Loucy (cell line): Measurements from ENCODE around the gene TMEM150B.

Source experiments
- H2AFZ ChIP-seq: fragments of 200-600 bp; sonication (generic); 2 replicates; pipeline ENCODE4 v1.6.0; 2016; ENCODE audit warnings: antibody characterized with exemption, mild to moderate bottlenecking, low read length, moderate library complexity
- H3F3A ChIP-seq: fragments of 200-600 bp; 2 replicates; pipeline ENCODE4 v1.6.0; 2016; ENCODE audit warnings: antibody characterized with exemption, low read depth, mild to moderate bottlenecking
- H3K27me3 ChIP-seq: fragments of 200-600 bp; sonication (generic); 2 replicates; pipeline ENCODE4 v1.6.1; 2014; ENCODE audit warnings: low read length, mild to moderate bottlenecking; ENCODE audit not compliant: insufficient read depth, poor library complexity, severe bottlenecking
- H3K36me3 ChIP-seq: fragments of 200-600 bp; sonication (generic); 2 replicates; pipeline ENCODE4 v1.6.1; 2016; ENCODE audit warnings: low read length; ENCODE audit not compliant: insufficient read depth
- H3K4me1 ChIP-seq: fragments of 200-600 bp; sonication (generic); 2 replicates; pipeline ENCODE4 v1.5.1; 2014; ENCODE audit warnings: low read length, mild to moderate bottlenecking; ENCODE audit not compliant: insufficient read depth, poor library complexity, severe bottlenecking
- H3K4me2 ChIP-seq: fragments of 200-600 bp; sonication (generic); 2 replicates; pipeline ENCODE4 v1.6.0; 2014; ENCODE audit warnings: antibody characterized with exemption, low read length, low read depth, mild to moderate bottlenecking; ENCODE audit not compliant: poor library complexity, severe bottlenecking
- H3K4me3 ChIP-seq: fragments of 200-600 bp; sonication (generic); 2 replicates; pipeline ENCODE4 v1.5.1; 2014; ENCODE audit warnings: low read length, mild to moderate bottlenecking, mixed read lengths; ENCODE audit not compliant: poor library complexity, severe bottlenecking
- H3K79me2 ChIP-seq: fragments of 200-600 bp; sonication (generic); 2 replicates; pipeline ENCODE4 v1.6.1; 2014; ENCODE audit warnings: low read length; ENCODE audit not compliant: insufficient read depth
- H3K9ac ChIP-seq: fragments of 200-600 bp; sonication (generic); 2 replicates; pipeline ENCODE4 v1.6.0; 2014; ENCODE audit warnings: mild to moderate bottlenecking, low read depth, low read length, moderate library complexity; ENCODE audit not compliant: poor library complexity, severe bottlenecking
- H3K9me2 ChIP-seq: fragments of 200-600 bp; sonication (generic); replicated peaks from 2 replicates; pipeline ENCODE4 v1.6.1; 2016; ENCODE audit warnings: low read depth, low read length, mixed read lengths
- H3K9me3 ChIP-seq: fragments of 200-600 bp; sonication (generic); 2 replicates; pipeline ENCODE4 v1.6.1; 2014; ENCODE audit warnings: mild to moderate bottlenecking, antibody characterized with exemption, low read length, low read depth; ENCODE audit not compliant: insufficient read depth
- H4K20me1 ChIP-seq: fragments of 200-600 bp; sonication (generic); 2 replicates; pipeline ENCODE4 v1.6.0; 2014; ENCODE audit warnings: antibody characterized with exemption, low read length, mild to moderate bottlenecking; ENCODE audit not compliant: insufficient read depth, poor library complexity, severe bottlenecking
- EZH2phosphoT487 ChIP-seq: fragments of 200-600 bp; IDR thresholded peaks from 2 replicates; pipeline ENCODE4 v1.6.1; 2018; ENCODE audit warnings: antibody characterized with exemption, mild to moderate bottlenecking, moderate library complexity, borderline replicate concordance
- TF ChIP-seq, protein P1 (sequence below): fragments of 200-600 bp; sonication (generic); conservative IDR thresholded peaks from 2 replicates; pipeline ENCODE4 v1.5.1; 2014; ENCODE audit warnings: mild to moderate bottlenecking, antibody characterized with exemption, low read length

The TMEM150B gene

DNA sequence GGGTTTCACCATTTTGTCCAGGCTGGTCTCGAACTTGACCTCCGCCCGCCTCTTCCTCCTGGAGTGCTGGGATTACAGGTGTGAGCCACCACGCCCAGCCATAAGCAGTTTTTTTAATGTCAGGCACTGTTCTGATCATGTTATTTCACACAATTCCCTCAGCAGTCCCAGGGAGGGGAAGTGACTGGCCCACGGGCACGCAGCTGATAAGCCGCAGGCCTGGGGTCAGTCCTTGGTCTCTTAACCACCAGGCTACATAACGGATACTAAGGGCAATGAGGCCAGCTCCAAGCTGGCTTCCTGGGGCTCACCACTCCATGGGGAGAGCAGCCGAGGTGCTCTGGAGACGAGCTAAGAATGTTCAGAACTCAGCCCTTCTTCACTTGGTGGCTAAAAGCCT is 27.9 kb downstream of the TMEM150B start:
- Histone ChIP-seq H3K79me2 (no peaks in the 10 kb centered on the region), H2AFZ (no peak overlapping the region), H3K4me3 (no peak overlapping the region), H3K9me3 (no peaks in the 10 kb centered on the region), H3F3A (peaks cover under 1% of the 10 kb centered on the region; the same call in 1 of the 2 replicates), H3K4me1 (no peaks in the 10 kb centered on the region), H4K20me1 (no peaks in the 10 kb centered on the region), H3K4me2 (no peak overlapping the region), H3K36me3 (no peaks in the 10 kb centered on the region), H3K9ac (no peak overlapping the region), H3K27me3 (no peaks in the 10 kb centered on the region), H3K9me2 (no peaks in the 10 kb centered on the region)
- TF ChIP-seq, protein P1, sequence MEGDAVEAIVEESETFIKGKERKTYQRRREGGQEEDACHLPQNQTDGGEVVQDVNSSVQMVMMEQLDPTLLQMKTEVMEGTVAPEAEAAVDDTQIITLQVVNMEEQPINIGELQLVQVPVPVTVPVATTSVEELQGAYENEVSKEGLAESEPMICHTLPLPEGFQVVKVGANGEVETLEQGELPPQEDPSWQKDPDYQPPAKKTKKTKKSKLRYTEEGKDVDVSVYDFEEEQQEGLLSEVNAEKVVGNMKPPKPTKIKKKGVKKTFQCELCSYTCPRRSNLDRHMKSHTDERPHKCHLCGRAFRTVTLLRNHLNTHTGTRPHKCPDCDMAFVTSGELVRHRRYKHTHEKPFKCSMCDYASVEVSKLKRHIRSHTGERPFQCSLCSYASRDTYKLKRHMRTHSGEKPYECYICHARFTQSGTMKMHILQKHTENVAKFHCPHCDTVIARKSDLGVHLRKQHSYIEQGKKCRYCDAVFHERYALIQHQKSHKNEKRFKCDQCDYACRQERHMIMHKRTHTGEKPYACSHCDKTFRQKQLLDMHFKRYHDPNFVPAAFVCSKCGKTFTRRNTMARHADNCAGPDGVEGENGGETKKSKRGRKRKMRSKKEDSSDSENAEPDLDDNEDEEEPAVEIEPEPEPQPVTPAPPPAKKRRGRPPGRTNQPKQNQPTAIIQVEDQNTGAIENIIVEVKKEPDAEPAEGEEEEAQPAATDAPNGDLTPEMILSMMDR: no peak
- no peak for TF ChIP-seq EZH2phosphoT487

DNA sequence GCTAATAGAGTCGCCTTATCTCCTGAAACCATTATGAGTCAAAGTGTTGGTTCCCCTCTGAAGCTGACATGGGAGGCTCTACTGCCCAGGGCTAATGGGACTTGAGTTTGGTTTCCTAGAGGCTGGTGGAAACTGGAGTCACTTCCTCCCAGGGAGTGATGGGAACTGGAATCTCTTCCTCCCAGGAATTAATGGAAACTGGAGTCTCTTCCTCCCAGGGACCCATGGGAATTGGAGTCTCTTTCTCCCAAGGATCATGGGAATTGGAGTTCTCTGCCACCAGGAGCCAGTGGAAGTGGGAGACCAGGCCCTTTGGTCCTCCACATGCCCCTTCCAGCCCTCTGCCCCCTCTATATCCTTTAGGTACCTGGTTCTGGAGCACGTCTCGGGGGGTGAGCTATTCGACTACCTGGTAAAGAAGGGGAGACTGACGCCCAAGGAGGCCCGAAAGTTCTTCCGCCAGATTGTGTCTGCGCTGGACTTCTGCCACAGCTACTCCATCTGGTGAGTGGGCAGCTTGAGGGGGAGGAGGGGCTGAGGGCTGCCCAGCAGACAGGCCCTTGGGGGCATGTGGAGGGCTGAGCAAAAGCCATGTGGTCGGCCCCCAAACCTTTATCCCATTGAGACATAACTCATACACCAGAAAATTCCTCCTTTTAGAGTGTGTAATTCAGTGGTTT is 35.9 kb downstream of the TMEM150B start:
- Histone ChIP-seq H3K79me2 (no peaks in the 10 kb centered on the region), H3K9me2 (no peaks in the 10 kb centered on the region), H3K36me3 (no peaks in the 10 kb centered on the region), H3K4me2 (no peak overlapping the region), H3K4me1 (no peaks in the 10 kb centered on the region), H3F3A (peaks cover 3% of the 10 kb centered on the region; the same call in 1 of the 2 replicates), H3K9me3 (no peaks in the 10 kb centered on the region), H3K4me3 (no peak overlapping the region), H3K9ac (no peak overlapping the region), H2AFZ (no peak overlapping the region), H3K27me3 (no peaks in the 10 kb centered on the region), H4K20me1 (no peaks in the 10 kb centered on the region)
- TF ChIP-seq EZH2phosphoT487: no peak
- TF ChIP-seq, protein P1: no peak

DNA sequence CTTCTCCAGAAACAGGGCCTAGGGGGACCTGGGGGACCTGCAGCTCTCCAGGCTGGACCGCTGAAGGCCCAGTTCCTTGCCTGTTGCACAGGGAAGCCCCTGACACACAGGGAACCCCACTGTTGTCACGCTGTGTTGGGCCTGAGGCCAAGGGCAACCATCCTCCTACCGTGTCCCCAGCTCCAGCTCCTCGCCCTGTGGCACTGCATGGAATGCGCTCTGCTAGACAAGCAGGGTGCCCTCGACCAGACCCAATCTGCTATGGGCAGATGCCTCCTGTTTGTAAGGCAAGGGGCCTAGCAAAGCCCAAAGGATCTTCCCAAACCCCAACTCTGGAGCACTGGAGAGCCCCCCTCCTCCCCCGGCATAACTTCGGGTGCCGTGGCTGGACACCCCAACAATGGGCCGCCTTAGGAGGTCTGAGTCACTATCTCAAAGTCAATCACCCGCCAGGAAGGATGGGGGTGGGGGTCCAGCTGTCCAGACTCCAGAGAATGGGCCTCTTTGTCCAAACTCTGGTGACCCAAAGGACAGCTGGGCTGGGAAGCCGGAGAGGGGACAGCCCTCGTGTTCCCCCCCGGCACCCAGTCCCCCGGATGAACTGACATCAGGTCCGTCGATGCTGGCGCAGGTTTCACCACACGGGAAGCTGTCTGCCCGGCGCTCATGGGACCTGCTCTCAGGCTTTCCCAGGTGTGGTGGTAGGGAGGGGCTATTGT is 37.6 kb downstream of the TMEM150B start:
- H3K36me3 ChIP-seq: no peaks in the 10 kb centered on the region
- TF ChIP-seq, protein P1: no peak
- H3K79me2 ChIP-seq: no peaks in the 10 kb centered on the region
- no peaks in the 10 kb centered on the region for H3K9me3 ChIP-seq
- H3K9ac ChIP-seq: no peak overlapping the region
- H3K9me2 ChIP-seq: no peaks in the 10 kb centered on the region
- peaks cover 3% of the 10 kb centered on the region; the same call in 1 of the 2 replicates for H3F3A ChIP-seq
- no peak overlapping the region for H3K4me2 ChIP-seq
- H3K4me1 ChIP-seq: no peaks in the 10 kb centered on the region
- H3K27me3 ChIP-seq: no peaks in the 10 kb centered on the region
- H3K4me3 ChIP-seq: no peak overlapping the region
- H2AFZ ChIP-seq: no peak overlapping the region
- no peaks in the 10 kb centered on the region for H4K20me1 ChIP-seq
